Astrocyte of the hippocampus (primary cell): Measurements from ENCODE around the gene GRB14.
"Not testable (repeated sequence)": the region's sequence is repeated elsewhere in the genome, so short reads cannot be mapped to it uniquely, and the experiment has no call there.

Experiments
- DNase-seq: peaks from one replicate; pipeline ENCODE4 v3.0.0; 2011; ENCODE audit warnings: low read depth, low spot score

The GRB14 gene

GRCh38 chr2:164558450-164558849, 62.8 kb downstream of the GRB14 start:
- no peak for DNase-seq

DNA sequence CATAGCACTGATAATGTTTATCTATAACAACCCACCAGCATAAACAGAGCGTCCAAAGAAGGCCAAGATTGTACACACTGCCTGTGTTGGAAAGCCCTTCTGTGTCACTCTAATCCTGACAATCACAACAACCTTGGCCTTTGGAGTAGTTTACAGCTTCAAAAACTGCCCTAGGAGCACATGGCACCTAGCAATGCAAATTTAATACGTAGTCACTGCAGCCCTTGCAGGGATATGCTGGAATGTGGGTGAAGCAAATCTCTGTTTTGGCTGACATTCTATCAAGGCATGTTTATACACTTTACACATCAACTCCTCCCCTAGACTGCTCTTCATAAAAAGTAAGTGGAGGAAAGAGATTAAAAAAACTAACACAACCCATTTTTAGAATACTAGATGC, 66.8 kb downstream of the GRB14 start:
- DNase-seq = peak; percentile 50

GRCh38 chr2:164551519-164551918, 69.8 kb downstream of the GRB14 start:
- no peak for DNase-seq

- DNase-seq = not testable (repeated sequence)
Observed at GRCh38 chr2:164549705-164550104, 71.6 kb downstream of the GRB14 start.

DNA sequence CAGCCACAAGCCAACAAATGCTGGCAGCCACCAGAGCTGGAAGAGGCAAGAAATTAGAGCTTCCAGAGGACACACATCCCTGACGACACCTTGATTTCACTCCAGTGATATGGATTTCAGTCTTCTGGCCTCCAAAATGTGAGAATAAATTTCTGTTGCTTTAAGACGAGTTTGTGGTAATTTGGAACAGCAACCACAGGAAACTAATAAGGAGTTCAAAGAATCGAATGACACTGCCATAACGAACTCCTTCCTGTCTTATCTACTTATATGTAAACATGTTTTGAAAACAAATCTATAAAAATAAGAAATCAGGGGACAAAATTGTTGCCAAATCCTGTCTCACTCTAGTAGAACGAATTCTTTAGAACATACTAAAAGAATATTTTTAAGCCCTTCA, 75.8 kb downstream of the GRB14 start:
- no peak for DNase-seq

DNA sequence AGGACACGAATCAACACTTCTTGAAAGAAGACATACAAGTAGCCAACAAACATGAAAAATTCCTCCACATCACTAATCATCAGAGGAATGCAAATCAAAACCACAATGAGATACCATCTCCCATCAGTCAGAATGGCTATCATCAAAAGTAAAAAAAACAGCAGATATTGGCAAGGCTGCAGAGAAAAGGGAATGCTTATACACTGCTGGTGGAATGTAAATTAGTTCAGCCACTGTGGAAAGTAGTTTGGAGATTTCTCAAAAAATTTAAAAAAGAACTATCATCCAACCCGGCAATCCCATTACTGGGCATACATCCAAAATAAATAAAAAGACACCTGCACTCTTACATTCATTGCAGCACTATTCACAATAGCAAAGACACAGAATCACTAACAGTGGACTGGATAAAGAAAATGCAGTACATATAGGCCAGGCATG, 78.7 kb downstream of the GRB14 start:
- DNase-seq = peak; percentile 73

GRCh38 chr2:164538240-164538866, 82.9 kb downstream of the GRB14 start:
- peak; percentile 69 for DNase-seq

GRCh38 chr2:164535280-164536025, 85.8 kb downstream of the GRB14 start:
- DNase-seq = no peak

GRCh38 chr2:164530464-164530863, 90.8 kb downstream of the GRB14 start:
- no peak for DNase-seq

- DNase-seq = no peak
Observed at GRCh38 chr2:164523726-164524125, 97.6 kb downstream of the GRB14 start.

GRCh38 chr2:164523009-164523408, 98.3 kb downstream of the GRB14 start:
- DNase-seq = peak; percentile 42

- no peak for DNase-seq
Observed at GRCh38 chr2:164522561-164522981, 98.7 kb downstream of the GRB14 start.

GRCh38 chr2:164515734-164516133, 105.5 kb downstream of the GRB14 start:
- no peak for DNase-seq

- DNase-seq = no peak
Observed at GRCh38 chr2:164515030-164515429, 106.3 kb downstream of the GRB14 start.

DNA sequence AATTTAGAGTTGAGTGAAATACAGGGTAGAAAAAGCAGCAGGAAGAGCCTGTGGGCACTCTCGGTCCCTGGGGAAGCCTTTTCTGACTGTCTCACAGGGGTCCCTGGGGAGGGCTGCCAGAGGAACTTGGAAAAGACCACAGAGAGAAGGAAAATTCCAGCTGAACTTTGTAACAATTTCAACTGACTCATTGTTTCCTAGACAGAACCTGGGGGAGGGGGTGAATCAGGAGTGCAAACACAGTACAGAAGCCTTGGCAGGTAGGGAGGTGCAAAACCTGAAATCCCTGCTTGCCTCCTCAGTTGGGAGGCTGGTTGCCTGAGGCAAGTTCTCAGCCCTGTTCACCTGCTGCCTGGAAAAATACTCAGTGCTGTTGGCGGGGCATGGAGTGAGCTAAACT, 106.8 kb downstream of the GRB14 start:
- DNase-seq = peak; percentile 28

DNA sequence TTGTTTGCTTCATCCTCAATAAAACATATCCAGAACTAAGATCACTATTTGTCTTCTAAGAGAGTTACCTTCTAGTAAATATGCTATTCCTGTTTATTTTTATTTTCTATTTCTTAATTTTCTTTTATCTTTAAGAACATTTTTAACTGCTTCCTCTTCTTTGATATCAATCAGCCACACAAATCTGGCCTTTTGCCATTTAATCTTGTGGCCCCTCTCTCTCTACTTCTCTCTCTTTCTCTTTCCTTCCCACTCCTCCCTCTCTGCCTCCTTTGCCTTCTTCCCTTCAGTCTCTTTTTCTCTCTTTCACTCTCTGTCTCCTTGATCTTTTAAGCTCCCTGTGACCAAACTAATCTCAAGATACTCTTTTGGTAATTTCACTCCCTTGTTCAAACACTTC, 108.4 kb downstream of the GRB14 start:
- no peak for DNase-seq

GRCh38 chr2:164511738-164512137, 109.5 kb downstream of the GRB14 start:
- DNase-seq = no peak

GRCh38 chr2:164510895-164511294, 110.4 kb downstream of the GRB14 start:
- DNase-seq = no peak

- no peak for DNase-seq
Observed at GRCh38 chr2:164509137-164509877, 112.0 kb downstream of the GRB14 start.

DNA sequence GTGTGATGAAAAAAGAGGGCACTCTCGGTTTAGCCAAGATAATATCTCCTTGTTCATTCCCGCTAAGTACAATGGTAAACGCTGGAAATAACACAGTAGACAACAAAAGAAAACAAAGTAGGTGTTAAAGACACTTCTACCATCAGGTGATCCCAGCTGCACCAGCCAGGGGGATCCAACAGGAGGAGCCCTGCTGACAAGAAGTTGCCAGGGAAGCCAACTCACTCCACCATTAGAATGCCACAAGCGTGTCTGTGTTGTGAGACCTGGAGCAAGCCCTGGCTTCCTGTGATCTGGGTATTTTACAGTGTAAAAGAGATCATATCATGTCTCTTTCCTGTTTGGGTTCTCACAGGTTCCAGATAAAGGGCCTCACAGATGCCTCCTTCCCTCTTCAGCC, 117.0 kb downstream of the GRB14 start:
- no peak for DNase-seq

GRCh38 chr2:164498836-164499235, 122.4 kb downstream of the GRB14 start:
- DNase-seq = no peak

DNA sequence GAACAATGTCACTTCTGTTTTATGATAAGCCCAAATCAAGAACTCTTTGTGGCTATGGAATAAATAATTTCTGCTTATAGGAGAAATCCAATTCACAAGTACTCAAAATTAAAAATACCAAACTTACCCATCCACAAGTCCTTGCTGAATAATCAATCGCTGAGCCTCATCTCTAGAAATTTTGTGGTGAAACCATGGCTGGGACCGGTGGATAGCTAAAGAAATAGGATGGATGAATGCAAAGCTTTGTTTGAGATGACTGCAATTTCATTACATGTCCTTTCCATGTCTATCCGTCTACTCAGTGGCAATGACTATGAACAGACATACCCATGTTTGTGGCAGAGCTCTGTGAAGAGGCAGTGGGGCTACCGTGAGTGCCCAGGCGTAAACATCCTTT, 124.4 kb downstream of the GRB14 start:
- DNase-seq = no peak

GRCh38 chr2:164496421-164496820, 124.9 kb downstream of the GRB14 start:
- no peak for DNase-seq
